GM06990 (cell line): ENCODE results near the gene ATP6V1G3.

Source experiments
- DNase-seq: peaks from one replicate; pipeline ENCODE4 v3.0.0-alpha.2; 2011; ENCODE audit not compliant: insufficient read length; ENCODE audit errors: extremely low read depth
- H3K27me3 ChIP-seq: replicated peaks from 2 replicates; pipeline ENCODE4 v1.6.0; 2011; ENCODE audit warnings: low read length; ENCODE audit not compliant: control insufficient read depth, insufficient read depth
- H3K36me3 ChIP-seq: 2 replicates; pipeline ENCODE4 v1.5.1; 2011; ENCODE audit warnings: low read length; ENCODE audit not compliant: control insufficient read depth, insufficient read depth
- H3K4me3 ChIP-seq: replicated peaks from 2 replicates; pipeline ENCODE4 v1.5.1; 2011; ENCODE audit warnings: low read depth, mild to moderate bottlenecking, control low read depth, low read length
- TF ChIP-seq, protein P1 (sequence below): IDR thresholded peaks from 2 replicates; pipeline ENCODE4 v1.5.1; 2011; ENCODE audit warnings: low read length, control low read depth, mild to moderate bottlenecking, inconsistent platforms; ENCODE audit not compliant: insufficient read depth, poor library complexity, severe bottlenecking

The ATP6V1G3 gene

GRCh38 chr1:198549866-198550265 lies 9.4 kb upstream of the ATP6V1G3 start:
- TF ChIP-seq, protein P1, sequence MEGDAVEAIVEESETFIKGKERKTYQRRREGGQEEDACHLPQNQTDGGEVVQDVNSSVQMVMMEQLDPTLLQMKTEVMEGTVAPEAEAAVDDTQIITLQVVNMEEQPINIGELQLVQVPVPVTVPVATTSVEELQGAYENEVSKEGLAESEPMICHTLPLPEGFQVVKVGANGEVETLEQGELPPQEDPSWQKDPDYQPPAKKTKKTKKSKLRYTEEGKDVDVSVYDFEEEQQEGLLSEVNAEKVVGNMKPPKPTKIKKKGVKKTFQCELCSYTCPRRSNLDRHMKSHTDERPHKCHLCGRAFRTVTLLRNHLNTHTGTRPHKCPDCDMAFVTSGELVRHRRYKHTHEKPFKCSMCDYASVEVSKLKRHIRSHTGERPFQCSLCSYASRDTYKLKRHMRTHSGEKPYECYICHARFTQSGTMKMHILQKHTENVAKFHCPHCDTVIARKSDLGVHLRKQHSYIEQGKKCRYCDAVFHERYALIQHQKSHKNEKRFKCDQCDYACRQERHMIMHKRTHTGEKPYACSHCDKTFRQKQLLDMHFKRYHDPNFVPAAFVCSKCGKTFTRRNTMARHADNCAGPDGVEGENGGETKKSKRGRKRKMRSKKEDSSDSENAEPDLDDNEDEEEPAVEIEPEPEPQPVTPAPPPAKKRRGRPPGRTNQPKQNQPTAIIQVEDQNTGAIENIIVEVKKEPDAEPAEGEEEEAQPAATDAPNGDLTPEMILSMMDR, result no peak
- Histone ChIP-seq H3K36me3 (no peaks in the 10 kb centered on the region), H3K27me3 (no peaks in the 10 kb centered on the region), H3K4me3 (no peak overlapping the region)
- DNase-seq, result peak; percentile 32

DNA sequence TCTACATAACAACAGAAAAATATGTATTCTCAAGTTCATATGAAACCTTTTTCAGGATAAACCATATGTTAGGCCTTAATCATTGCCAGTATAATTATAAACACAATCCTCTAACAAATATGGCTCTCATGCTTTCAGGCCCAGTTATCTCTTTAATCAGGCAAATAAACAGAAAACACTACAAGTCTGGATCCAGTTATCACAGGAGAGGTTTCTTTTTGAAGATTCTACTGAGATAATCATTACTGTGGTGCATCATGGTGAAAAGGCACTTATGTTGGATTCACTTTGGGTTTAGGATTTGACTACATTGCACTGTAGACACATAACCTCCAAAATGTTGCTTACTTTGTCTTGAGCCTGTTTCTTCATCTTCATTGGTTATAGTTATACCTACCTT lies 8.4 kb upstream of the ATP6V1G3 start:
- TF ChIP-seq, protein P1, result no peak
- DNase-seq, result no peak
- no peaks in the 10 kb centered on the region for H3K36me3 ChIP-seq
- no peaks in the 10 kb centered on the region for H3K27me3 ChIP-seq
- H3K4me3 ChIP-seq, result no peak overlapping the region

- TF ChIP-seq, protein P1, result no peak
- DNase-seq, result no peak
- Histone ChIP-seq H3K36me3 (no peaks in the 10 kb centered on the region), H3K27me3 (no peaks in the 10 kb centered on the region), H3K4me3 (no peak overlapping the region)
These were observed 4.7 kb upstream of the ATP6V1G3 start for GRCh38 chr1:198545156-198545555.

GRCh38 chr1:198544265-198544664 lies 3.8 kb upstream of the ATP6V1G3 start:
- Histone ChIP-seq H3K4me3 (no peak overlapping the region), H3K36me3 (no peaks in the 10 kb centered on the region), H3K27me3 (no peaks in the 10 kb centered on the region)
- DNase-seq, result no peak
- TF ChIP-seq, protein P1, result no peak

GRCh38 chr1:198543670-198544260 lies 3.3 kb upstream of the ATP6V1G3 start:
- H3K36me3 ChIP-seq, result no peaks in the 10 kb centered on the region
- TF ChIP-seq, protein P1, result no peak
- peak; percentile 54 for DNase-seq
- no peaks in the 10 kb centered on the region for H3K27me3 ChIP-seq
- H3K4me3 ChIP-seq, result no peak overlapping the region

GRCh38 chr1:198542632-198543031 lies 2.2 kb upstream of the ATP6V1G3 start:
- Histone ChIP-seq H3K4me3 (no peak overlapping the region), H3K36me3 (no peaks in the 10 kb centered on the region), H3K27me3 (no peaks in the 10 kb centered on the region)
- TF ChIP-seq, protein P1, result no peak
- no peak for DNase-seq
